ENCODE results near the gene TMPRSS7.

Gene TMPRSS7

GRCh38 chr3:112087746-112088145 lies 53.2 kb downstream of the TMPRSS7 start:
- POLR2A ChIA-PET, result no interaction called here
- CTCF ChIA-PET, result no interaction called here
- Histone ChIP-seq H3K27ac (ENCODE audit: insufficient read depth in 1 of 2, low read depth in 1 of 2, low read length in 2 of 2, poor library complexity in 1 of 2, severe bottlenecking in 2 of 2) (no peak overlapping the region), H3K9me3 (ENCODE audit: control extremely low read depth in 1 of 5, control insufficient read depth in 4 of 5, insufficient read depth in 2 of 5, low read depth in 1 of 5, low read length in 4 of 5) (no peaks in the 10 kb centered on the region), H3K36me3 (ENCODE audit: control insufficient read depth in 4 of 4, insufficient read depth in 4 of 4, low read length in 3 of 4) (no peaks in the 10 kb centered on the region), H3K27me3 (replicated peaks in 2 of 5; ENCODE audit: control insufficient read depth in 4 of 5, insufficient read depth in 5 of 5, low read length in 4 of 5) (peaks cover 4 to 35% (median 21%) of the 10 kb centered on the region in 5 experiments), H3K4me3 (ENCODE audit: control insufficient read depth in 1 of 7, extremely low read depth in 1 of 7, insufficient read depth in 4 of 7, low read depth in 2 of 7, low read length in 6 of 7) (no peak overlapping the region), H3K4me1 (ENCODE audit: control extremely low read depth in 1 of 4, control insufficient read depth in 4 of 4, insufficient read depth in 4 of 4, low read length in 3 of 4) (peaks cover 2 to 29% (median 26%) of the 10 kb centered on the region in 4 experiments)
- no peak for DNase-seq
- WGBS (ENCODE audit: insufficient coverage), result 98% methylated on average over 4 of the region's 5 CpGs

GRCh38 chr3:112088944-112089343 lies 54.4 kb downstream of the TMPRSS7 start:
- POLR2A ChIA-PET, result no interaction called here

DNA sequence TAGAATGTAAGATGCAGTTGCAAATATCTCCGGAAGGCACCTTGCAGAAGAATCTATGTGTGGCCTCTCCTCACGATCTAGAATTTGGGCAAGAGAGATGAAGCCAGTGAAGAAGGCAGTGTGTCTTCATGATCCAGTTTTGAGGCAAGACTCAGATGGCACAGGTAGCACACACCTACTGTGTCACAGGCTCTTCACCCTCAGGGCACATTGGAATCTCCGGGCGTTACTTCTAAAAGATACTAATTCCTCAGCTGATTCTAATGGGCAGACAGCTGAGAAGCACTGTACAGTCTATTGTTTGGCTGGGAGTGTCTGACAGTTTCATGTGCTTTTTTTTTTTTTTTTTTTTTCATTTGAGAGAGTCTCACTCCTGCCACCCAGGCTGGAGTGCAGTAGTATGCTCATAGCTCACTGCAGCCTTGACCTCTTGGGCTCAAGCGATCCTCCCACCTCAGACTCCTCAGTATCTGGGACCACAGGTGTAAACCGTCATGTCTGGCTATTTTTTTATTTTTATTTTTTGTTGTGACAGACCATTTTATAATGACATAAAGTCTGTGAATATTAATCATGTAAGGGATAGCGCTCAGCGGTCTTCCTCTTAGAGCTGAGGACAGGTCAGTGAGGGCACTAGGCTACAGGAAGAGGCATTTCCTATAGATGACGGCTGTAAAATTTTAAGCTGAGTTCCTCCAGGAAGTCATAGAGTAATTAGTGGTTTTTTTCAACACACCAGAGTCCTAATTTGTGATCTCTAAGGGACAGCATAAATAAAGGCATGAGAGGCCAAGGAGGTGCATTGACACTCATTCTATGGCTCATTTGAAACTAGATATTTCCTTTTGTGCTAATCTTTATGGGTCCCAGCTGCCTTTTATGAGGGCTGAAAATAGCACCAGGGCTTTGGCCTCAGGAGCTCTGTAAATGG lies 55.7 kb downstream of the TMPRSS7 start:
- WGBS (ENCODE audit: insufficient coverage), result 67% methylated on average over 4 of the region's 9 CpGs
- peaks cover 4 to 33% (median 15%) of the 10 kb centered on the region in 5 experiments for H3K27me3 ChIP-seq (replicated peaks in 2 of 5; ENCODE audit: control insufficient read depth in 4 of 5, insufficient read depth in 5 of 5, low read length in 4 of 5)
- ChIA-PET CTCF (interaction anchor here (1.3 kb wide), 1 partner anchor 21 kb away, joined by 4 read pairs; no protein-coding TSS in a partner anchor), POLR2A (no interaction called here)
- no peaks in the 10 kb centered on the region for H3K9me3 ChIP-seq (ENCODE audit: control extremely low read depth in 1 of 5, control insufficient read depth in 4 of 5, insufficient read depth in 2 of 5, low read depth in 1 of 5, low read length in 4 of 5)
- peaks cover 2 to 31% (median 29%) of the 10 kb centered on the region in 4 experiments for H3K4me1 ChIP-seq (ENCODE audit: control extremely low read depth in 1 of 4, control insufficient read depth in 4 of 4, insufficient read depth in 4 of 4, low read length in 3 of 4)
- H3K36me3 ChIP-seq (ENCODE audit: control insufficient read depth in 4 of 4, insufficient read depth in 4 of 4, low read length in 3 of 4), result no peaks in the 10 kb centered on the region
- H3K4me3 ChIP-seq (ENCODE audit: control insufficient read depth in 1 of 7, extremely low read depth in 1 of 7, insufficient read depth in 4 of 7, low read depth in 2 of 7, low read length in 6 of 7), result no peak overlapping the region
- H3K27ac ChIP-seq (ENCODE audit: insufficient read depth in 1 of 2, low read depth in 1 of 2, low read length in 2 of 2, poor library complexity in 1 of 2, severe bottlenecking in 2 of 2), result no peak overlapping the region
- DNase-seq, result peak in 2 of 3 donors; percentile 40 to 51

More at GRCh38 chr3:112088944-112089343, 54.4 kb downstream of the TMPRSS7 start:
- Histone ChIP-seq H3K4me1 (ENCODE audit: control extremely low read depth in 1 of 4, control insufficient read depth in 4 of 4, insufficient read depth in 4 of 4, low read length in 3 of 4) (peaks cover 2 to 31% (median 29%) of the 10 kb centered on the region in 4 experiments), H3K9me3 (ENCODE audit: control extremely low read depth in 1 of 5, control insufficient read depth in 4 of 5, insufficient read depth in 2 of 5, low read depth in 1 of 5, low read length in 4 of 5) (no peaks in the 10 kb centered on the region), H3K27me3 (replicated peaks in 2 of 5; ENCODE audit: control insufficient read depth in 4 of 5, insufficient read depth in 5 of 5, low read length in 4 of 5) (peaks cover 4 to 35% (median 21%) of the 10 kb centered on the region in 5 experiments), H3K36me3 (ENCODE audit: control insufficient read depth in 4 of 4, insufficient read depth in 4 of 4, low read length in 3 of 4) (no peaks in the 10 kb centered on the region), H3K27ac (ENCODE audit: insufficient read depth in 1 of 2, low read depth in 1 of 2, low read length in 2 of 2, poor library complexity in 1 of 2, severe bottlenecking in 2 of 2) (no peak overlapping the region), H3K4me3 (ENCODE audit: control insufficient read depth in 1 of 7, extremely low read depth in 1 of 7, insufficient read depth in 4 of 7, low read depth in 2 of 7, low read length in 6 of 7) (no peak overlapping the region)
- WGBS (ENCODE audit: insufficient coverage), result no CpG with 5 or more reads among the region's 4 CpGs
- no peak for DNase-seq
- CTCF ChIA-PET, result interaction anchor here (1.3 kb wide), 1 partner anchor 10 kb away, joined by 3 read pairs; no protein-coding TSS in a partner anchor

- Histone ChIP-seq H3K9me3 (ENCODE audit: control extremely low read depth in 1 of 5, control insufficient read depth in 4 of 5, insufficient read depth in 2 of 5, low read depth in 1 of 5, low read length in 4 of 5) (no peaks in the 10 kb centered on the region), H3K36me3 (ENCODE audit: control insufficient read depth in 4 of 4, insufficient read depth in 4 of 4, low read length in 3 of 4) (no peaks in the 10 kb centered on the region), H3K4me3 (ENCODE audit: control insufficient read depth in 1 of 7, extremely low read depth in 1 of 7, insufficient read depth in 4 of 7, low read depth in 2 of 7, low read length in 6 of 7) (no peak overlapping the region), H3K4me1 (ENCODE audit: control extremely low read depth in 1 of 4, control insufficient read depth in 4 of 4, insufficient read depth in 4 of 4, low read length in 3 of 4) (peaks cover 2 to 27% (median 25%) of the 10 kb centered on the region in 4 experiments), H3K27me3 (replicated peaks in 2 of 5; ENCODE audit: control insufficient read depth in 4 of 5, insufficient read depth in 5 of 5, low read length in 4 of 5) (peaks cover 3 to 25% (median 14%) of the 10 kb centered on the region in 5 experiments), H3K27ac (ENCODE audit: insufficient read depth in 1 of 2, low read depth in 1 of 2, low read length in 2 of 2, poor library complexity in 1 of 2, severe bottlenecking in 2 of 2) (no peak overlapping the region)
- WGBS (ENCODE audit: insufficient coverage), result 90% methylated on average over 3 of the region's 6 CpGs
- ChIA-PET CTCF (interaction anchor here (1.3 kb wide), 1 partner anchor 20 kb away, joined by 4 read pairs; no protein-coding TSS in a partner anchor), POLR2A (no interaction called here)
- DNase-seq, result no peak
These were observed 56.5 kb downstream of the TMPRSS7 start for GRCh38 chr3:112090887-112091586.

DNA sequence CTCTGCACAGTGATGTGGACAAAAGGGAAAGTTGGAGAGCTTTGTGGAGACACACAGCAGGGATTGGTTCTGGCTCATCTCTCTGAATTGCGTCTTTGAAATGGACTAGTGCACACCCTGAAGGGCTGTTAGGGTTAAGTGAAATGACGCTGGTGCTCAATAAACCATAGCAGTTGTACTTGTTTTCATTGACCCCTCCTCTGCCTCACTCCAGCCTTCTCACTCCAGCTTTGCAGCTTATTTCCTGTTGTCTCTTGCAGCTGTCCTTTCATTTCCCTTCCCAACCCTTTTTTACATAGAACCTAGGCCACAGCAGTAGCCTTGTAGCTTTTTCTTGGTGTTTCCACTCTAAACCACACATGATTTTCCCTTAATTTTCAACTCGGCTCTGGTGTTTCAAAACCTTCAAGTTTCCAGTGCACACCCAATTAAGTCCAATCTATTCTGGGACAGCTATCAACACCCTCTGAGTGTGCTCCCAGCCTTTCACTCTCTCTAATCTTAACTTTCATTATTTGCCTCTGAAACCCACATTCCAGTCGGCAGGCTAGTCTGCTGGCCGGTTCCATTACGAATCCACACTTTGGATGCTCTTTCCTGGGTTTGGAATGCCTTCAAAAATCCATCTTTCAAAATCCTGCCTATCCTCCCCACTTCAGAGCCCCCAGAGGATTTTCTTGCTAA lies 58.1 kb downstream of the TMPRSS7 start:
- no peak overlapping the region for H3K27ac ChIP-seq (ENCODE audit: insufficient read depth in 1 of 2, low read depth in 1 of 2, low read length in 2 of 2, poor library complexity in 1 of 2, severe bottlenecking in 2 of 2)
- CTCF ChIA-PET, result interaction anchor here (1.0 kb wide), 1 partner anchor 18 kb away, joined by 4 read pairs; no protein-coding TSS in a partner anchor

DNA sequence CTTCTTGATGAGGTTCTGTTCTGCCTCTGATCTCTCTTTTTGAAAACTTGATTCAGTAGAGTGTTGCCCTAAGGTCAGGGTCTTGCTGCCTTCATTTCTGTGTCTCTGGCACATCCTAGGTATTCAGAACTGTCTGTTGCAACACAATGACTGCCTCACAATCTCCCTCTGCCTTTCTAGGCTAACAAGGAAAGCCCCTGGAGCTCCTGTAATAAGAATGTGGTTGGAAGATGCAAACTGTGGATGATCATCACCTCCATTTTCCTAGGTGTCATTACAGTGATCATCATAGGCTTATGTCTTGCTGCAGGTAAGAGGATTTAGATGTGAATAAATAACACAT lies 58.6 kb downstream of the TMPRSS7 start:
- H3K27ac ChIP-seq (ENCODE audit: insufficient read depth in 1 of 2, low read depth in 1 of 2, low read length in 2 of 2, poor library complexity in 1 of 2, severe bottlenecking in 2 of 2), result no peak overlapping the region
- CTCF ChIA-PET, result interaction anchor here (1.0 kb wide), 1 partner anchor 18 kb away, joined by 4 read pairs; no protein-coding TSS in a partner anchor
- H3K4me3 ChIP-seq (ENCODE audit: control insufficient read depth in 1 of 7, extremely low read depth in 1 of 7, insufficient read depth in 4 of 7, low read depth in 2 of 7, low read length in 6 of 7), result no peak overlapping the region
- peaks cover 0 to 22% (median 16%) of the 10 kb centered on the region in 4 experiments for H3K4me1 ChIP-seq (ENCODE audit: control extremely low read depth in 1 of 4, control insufficient read depth in 4 of 4, insufficient read depth in 4 of 4, low read length in 3 of 4)
- DNase-seq, result no peak
- peaks cover 0 to 12% (median 4%) of the 10 kb centered on the region in 5 experiments for H3K27me3 ChIP-seq (replicated peaks in 2 of 5; ENCODE audit: control insufficient read depth in 4 of 5, insufficient read depth in 5 of 5, low read length in 4 of 5)
- POLR2A ChIA-PET, result no interaction called here
- no peaks in the 10 kb centered on the region for H3K9me3 ChIP-seq (ENCODE audit: control extremely low read depth in 1 of 5, control insufficient read depth in 4 of 5, insufficient read depth in 2 of 5, low read depth in 1 of 5, low read length in 4 of 5)
- H3K36me3 ChIP-seq (ENCODE audit: control insufficient read depth in 4 of 4, insufficient read depth in 4 of 4, low read length in 3 of 4), result no peaks in the 10 kb centered on the region

More for the DNA sequence above, 58.1 kb downstream of the TMPRSS7 start:
- Histone ChIP-seq H3K9me3 (ENCODE audit: control extremely low read depth in 1 of 5, control insufficient read depth in 4 of 5, insufficient read depth in 2 of 5, low read depth in 1 of 5, low read length in 4 of 5) (no peaks in the 10 kb centered on the region), H3K36me3 (ENCODE audit: control insufficient read depth in 4 of 4, insufficient read depth in 4 of 4, low read length in 3 of 4) (no peaks in the 10 kb centered on the region), H3K27me3 (replicated peaks in 2 of 5; ENCODE audit: control insufficient read depth in 4 of 5, insufficient read depth in 5 of 5, low read length in 4 of 5) (peaks cover 0 to 16% (median 9%) of the 10 kb centered on the region in 5 experiments), H3K4me1 (ENCODE audit: control extremely low read depth in 1 of 4, control insufficient read depth in 4 of 4, insufficient read depth in 4 of 4, low read length in 3 of 4) (peaks cover 0 to 21% (median 16%) of the 10 kb centered on the region in 4 experiments), H3K4me3 (ENCODE audit: control insufficient read depth in 1 of 7, extremely low read depth in 1 of 7, insufficient read depth in 4 of 7, low read depth in 2 of 7, low read length in 6 of 7) (no peak overlapping the region)
- DNase-seq, result peak in 2 of 3 donors; percentile 23 to 25
- WGBS (ENCODE audit: insufficient coverage), result 87% methylated on average over 6 of the region's 6 CpGs
- POLR2A ChIA-PET, result no interaction called here

Data from common myeloid progenitor, CD34-positive (primary cell).